Measurements from ENCODE around the gene SCG5. TPM values are rescaled to one million over a fixed set of nuclear protein-coding genes. Genes with fewer than 3 reads are reported as not detected.

Gene SCG5
- total RNA-seq, 1 experiment from 2014 or later: 23.9 TPM

DNA sequence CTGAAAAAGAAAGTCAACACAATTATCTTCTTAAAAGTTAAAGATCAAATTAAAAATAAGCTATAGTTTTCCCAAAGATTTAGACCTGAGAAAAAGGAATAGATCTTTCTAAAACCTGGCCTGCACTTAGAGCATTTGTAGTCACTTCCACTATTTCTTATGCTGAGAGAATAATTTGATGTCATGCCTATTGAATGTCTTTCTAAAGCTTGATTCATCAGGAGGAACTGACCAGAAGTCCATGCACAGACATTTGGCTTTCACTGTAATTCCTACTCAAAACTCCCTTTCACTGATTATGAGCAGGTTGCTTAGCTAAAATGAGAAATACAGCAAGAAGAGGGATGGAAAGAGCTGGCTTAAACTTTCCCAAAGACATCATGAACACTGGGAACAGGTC is 80.6 kb downstream of the SCG5 start:
- Histone ChIP-seq H2BK20ac (ENCODE audit: low read depth, low read length, poor library complexity, severe bottlenecking) (no peak overlapping the region), H3K23ac (ENCODE audit: insufficient read length, low read depth, low read length) (no peak overlapping the region), H3K79me2 (ENCODE audit: insufficient read depth, low read length) (no peaks in the 10 kb centered on the region), H4K20me1 (ENCODE audit: control insufficient read depth, insufficient read depth, insufficient read length) (no peaks in the 10 kb centered on the region), H3K14ac (ENCODE audit: insufficient read depth, low read length) (no peak overlapping the region), H3K27ac (ENCODE audit: insufficient read length, low read depth, low read length) (no peak overlapping the region), H2BK15ac (ENCODE audit: low read depth, low read length) (no peak overlapping the region), H4K8ac (replicated peaks; ENCODE audit: insufficient read length, low read depth, low read length) (no peak overlapping the region), H3K4me1 (ENCODE audit: insufficient read depth, low read length) (no peaks in the 10 kb centered on the region), H2AFZ (ENCODE audit: low read length) (no peak overlapping the region), H4K5ac (ENCODE audit: insufficient read length, low read depth, low read length) (no peak overlapping the region), H3K79me1 (ENCODE audit: insufficient read depth, low read depth, low read length, poor library complexity, severe bottlenecking) (no peaks in the 10 kb centered on the region), H2BK5ac (ENCODE audit: insufficient read length, low read length) (no peak overlapping the region), H3K56ac (ENCODE audit: insufficient read length, low read depth, low read length) (no peak overlapping the region), H3K27me3 (ENCODE audit: insufficient read depth, low read length) (peaks cover 30% of the 10 kb centered on the region; the same call in 1 of the 2 replicates), H2BK12ac (ENCODE audit: insufficient read length, low read depth, low read length) (no peak overlapping the region), H3K4ac (ENCODE audit: low read depth, low read length) (no peak overlapping the region), H3T11ph (ENCODE audit: low read length) (no peak overlapping the region), H3K18ac (ENCODE audit: insufficient read length, low read depth, low read length) (no peak overlapping the region), H2BK120ac (ENCODE audit: low read depth, low read length, poor library complexity, severe bottlenecking) (no peak overlapping the region), H3K9ac (ENCODE audit: extremely low read depth, insufficient read length, low read length) (no peak overlapping the region), H3K4me2 (ENCODE audit: insufficient read depth, insufficient read length, low read length) (no peak overlapping the region), H2AK5ac (ENCODE audit: insufficient read length, low read length) (no peak overlapping the region), H4K91ac (ENCODE audit: insufficient read length, low read depth, low read length) (no peak overlapping the region), H3K23me2 (ENCODE audit: insufficient read length, low read depth, low read length, poor library complexity, severe bottlenecking) (peaks cover 17% of the 10 kb centered on the region), H3K9me3 (ENCODE audit: control insufficient read depth, low read depth, low read length) (no peaks in the 10 kb centered on the region)
- Mint-ChIP-seq H3K27me3 (ENCODE audit: low read depth) (peaks cover 74% of the 10 kb centered on the region), H3K9me3 (peaks cover 0 to 3% of the 10 kb centered on the region in 2 experiments; a peak in 3 of 5 replicates), H3K4me3 (no peak overlapping the region), H3K4me1 (peaks cover 11 to 21% of the 10 kb centered on the region in 2 experiments), H3K27ac (no peak overlapping the region), H3K36me3 (ENCODE audit: insufficient read depth in 1 of 3, low read depth in 3 of 3) (no peaks in the 10 kb centered on the region; a peak in 1 of 7 replicates)
- TF ChIP-seq, protein P1, sequence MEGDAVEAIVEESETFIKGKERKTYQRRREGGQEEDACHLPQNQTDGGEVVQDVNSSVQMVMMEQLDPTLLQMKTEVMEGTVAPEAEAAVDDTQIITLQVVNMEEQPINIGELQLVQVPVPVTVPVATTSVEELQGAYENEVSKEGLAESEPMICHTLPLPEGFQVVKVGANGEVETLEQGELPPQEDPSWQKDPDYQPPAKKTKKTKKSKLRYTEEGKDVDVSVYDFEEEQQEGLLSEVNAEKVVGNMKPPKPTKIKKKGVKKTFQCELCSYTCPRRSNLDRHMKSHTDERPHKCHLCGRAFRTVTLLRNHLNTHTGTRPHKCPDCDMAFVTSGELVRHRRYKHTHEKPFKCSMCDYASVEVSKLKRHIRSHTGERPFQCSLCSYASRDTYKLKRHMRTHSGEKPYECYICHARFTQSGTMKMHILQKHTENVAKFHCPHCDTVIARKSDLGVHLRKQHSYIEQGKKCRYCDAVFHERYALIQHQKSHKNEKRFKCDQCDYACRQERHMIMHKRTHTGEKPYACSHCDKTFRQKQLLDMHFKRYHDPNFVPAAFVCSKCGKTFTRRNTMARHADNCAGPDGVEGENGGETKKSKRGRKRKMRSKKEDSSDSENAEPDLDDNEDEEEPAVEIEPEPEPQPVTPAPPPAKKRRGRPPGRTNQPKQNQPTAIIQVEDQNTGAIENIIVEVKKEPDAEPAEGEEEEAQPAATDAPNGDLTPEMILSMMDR (conservative IDR thresholded peaks at IDR 0.05): no peak
- DNase-seq: no peak

Measured in H9 (cell line).